Cardiac fibroblast (primary cell): ENCODE results near the gene FUZ.

Source experiments
- DNase-seq, 2 donors: peaks; one replicate each; pipeline versions ENCODE4 v3.0.0 to v3.0.0-alpha.2; 2010; ENCODE audit warnings: low read depth in 2 of 2
- H3K4me3 ChIP-seq, 2 donors: replicated peaks in 1 of 2; 1 replicate in 1 of 2; 2 replicates in 1 of 2; pipeline ENCODE4 v1.5.1; 2011; ENCODE audit warnings: low read depth in 2 of 2, low read length in 2 of 2, mild to moderate bottlenecking in 2 of 2, moderate library complexity in 1 of 2
- TF ChIP-seq, protein P1 (sequence below): IDR thresholded peaks from one replicate; pipeline ENCODE4 v1.5.1; 2011; ENCODE audit warnings: low read depth, mild to moderate bottlenecking, low read length, inconsistent platforms

FUZ gene

DNA sequence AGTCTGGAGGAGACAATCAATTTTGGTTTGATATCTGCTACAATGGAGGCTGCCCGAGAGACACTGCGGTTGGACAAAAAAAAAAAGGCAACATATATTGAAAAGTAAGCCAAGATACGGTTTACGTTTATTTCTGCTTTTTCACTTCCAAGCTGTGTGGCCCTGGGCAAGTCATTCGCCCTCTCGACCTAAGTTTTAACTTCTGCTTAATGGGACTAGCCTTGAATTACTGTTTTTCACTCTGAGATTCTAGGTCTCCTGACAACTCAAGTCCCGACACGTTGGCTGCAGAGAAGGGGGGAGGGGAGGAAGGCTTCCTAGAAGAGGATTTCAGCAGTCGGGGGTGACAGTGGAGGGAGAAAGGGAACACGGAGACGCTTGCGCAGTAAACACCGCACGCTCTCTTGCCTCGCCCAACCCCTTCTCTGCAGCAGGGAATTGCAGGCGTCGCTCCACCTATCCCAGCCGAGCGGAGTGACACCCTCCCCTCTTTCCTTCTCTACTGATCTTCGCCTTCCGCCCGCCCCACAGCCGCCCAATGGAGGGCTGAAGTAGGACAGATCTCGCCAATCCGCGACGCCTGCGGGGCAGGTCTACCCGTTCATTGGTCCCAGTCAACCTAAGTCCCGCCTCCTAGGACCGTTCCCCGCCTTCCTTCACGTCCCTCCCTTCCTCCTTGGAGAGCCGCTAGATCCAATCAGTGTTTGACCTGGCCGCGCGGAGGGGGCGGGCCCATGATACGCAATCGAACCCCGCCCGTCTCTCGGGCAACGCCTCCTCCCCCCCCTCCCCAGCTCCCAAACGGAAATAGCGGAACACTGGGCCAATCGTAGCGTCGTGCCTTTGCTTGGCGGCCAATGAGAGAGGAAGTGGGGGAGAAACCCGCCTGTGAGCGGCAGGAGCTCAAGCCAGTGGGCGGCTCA is 46.8 kb downstream of the FUZ start:
- DNase-seq, result peak; percentile 100
- peak overlapping the region; percentile 13 to 47 for H3K4me3 ChIP-seq
- TF ChIP-seq, protein P1, sequence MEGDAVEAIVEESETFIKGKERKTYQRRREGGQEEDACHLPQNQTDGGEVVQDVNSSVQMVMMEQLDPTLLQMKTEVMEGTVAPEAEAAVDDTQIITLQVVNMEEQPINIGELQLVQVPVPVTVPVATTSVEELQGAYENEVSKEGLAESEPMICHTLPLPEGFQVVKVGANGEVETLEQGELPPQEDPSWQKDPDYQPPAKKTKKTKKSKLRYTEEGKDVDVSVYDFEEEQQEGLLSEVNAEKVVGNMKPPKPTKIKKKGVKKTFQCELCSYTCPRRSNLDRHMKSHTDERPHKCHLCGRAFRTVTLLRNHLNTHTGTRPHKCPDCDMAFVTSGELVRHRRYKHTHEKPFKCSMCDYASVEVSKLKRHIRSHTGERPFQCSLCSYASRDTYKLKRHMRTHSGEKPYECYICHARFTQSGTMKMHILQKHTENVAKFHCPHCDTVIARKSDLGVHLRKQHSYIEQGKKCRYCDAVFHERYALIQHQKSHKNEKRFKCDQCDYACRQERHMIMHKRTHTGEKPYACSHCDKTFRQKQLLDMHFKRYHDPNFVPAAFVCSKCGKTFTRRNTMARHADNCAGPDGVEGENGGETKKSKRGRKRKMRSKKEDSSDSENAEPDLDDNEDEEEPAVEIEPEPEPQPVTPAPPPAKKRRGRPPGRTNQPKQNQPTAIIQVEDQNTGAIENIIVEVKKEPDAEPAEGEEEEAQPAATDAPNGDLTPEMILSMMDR, result no peak

DNA sequence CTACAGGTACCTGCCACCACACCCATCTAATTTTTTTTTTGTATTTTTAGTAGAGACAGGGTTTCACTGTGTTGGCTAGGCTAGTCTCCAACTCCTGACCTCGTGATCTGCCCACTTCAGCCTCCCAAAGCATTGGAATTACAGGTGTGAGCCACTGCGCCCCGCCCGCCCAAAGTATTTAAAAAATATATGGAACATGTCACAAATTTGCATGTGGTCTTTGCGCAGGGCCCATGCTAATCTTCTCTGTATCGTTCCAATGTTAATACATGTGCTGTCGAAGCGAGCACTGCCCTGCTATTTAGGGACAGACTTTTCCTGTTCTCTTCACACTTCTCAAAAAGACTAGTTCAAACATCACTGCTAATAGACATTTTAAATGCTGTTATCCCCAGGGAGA is 48.8 kb downstream of the FUZ start:
- no peak overlapping the region for H3K4me3 ChIP-seq
- TF ChIP-seq, protein P1, result no peak
- DNase-seq, result no peak

DNA sequence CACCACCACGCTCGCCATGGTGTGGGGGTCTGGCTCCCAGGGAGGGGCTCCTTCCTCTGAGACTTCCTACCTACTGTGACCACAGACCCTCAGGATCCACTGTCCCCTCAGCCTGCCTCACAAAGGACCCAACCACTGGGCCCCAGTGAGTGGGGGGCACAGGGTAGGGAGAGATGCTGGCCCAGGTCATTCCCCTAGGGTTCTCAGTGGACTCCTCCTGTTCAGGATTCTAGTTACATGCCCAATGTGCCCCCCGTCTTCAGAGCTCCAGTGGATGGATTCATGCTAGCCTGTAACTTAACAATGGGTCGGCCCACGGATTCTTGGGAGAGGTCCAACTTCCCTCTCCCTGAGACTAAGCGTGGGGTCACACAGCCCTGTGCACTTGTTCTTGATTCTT is 49.9 kb downstream of the FUZ start, which contains the start of gene TSKS:
Gene TSKS (minus strand): TSS at position 77 of the 400 bp plus-strand sequence. CDS start 59 bp downstream, at position 18.
- TF ChIP-seq, protein P1, result no peak
- no peak within 1 kb of the TSS for H3K4me3 ChIP-seq

DNA sequence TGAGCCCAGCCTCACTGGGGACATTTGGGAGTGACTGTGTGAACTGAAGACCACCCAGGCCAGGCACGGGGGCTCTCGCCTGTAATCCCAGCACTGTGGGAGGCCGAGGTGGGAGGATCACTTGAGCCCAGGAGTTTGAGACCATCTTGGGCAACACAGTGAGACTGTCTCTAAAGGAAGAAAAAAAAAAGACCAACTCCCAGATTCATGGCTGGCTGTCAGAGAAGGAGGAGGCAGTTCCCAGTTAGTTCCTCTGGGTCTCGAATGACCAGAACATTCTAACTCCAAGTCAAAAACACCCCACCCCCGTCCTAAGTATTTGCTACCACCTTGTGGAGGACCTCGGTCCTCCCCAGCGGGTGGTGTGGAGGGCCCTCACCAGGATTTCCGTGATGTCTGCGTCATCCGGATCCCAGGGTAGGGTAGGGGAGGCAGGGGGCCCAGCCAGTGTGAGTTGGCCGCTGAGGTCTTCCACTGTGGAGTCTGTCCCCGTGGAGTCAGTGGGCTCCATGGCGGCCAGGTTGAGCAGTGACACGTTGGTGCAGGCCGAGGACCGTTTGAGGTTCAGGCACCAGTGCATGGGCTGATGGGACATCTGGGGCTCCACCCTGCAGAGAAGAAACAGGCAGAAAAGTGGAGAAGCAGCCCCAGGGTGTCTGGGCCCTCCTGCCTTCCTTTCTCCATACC is 51.3 kb downstream of the FUZ start:
- TF ChIP-seq, protein P1, result peak; percentile 39
- DNase-seq, result peak; percentile 71 to 86
- no peak overlapping the region for H3K4me3 ChIP-seq

More for the DNA sequence above, 49.9 kb downstream of the FUZ start, which contains the start of gene TSKS:
- no peak for DNase-seq

DNA sequence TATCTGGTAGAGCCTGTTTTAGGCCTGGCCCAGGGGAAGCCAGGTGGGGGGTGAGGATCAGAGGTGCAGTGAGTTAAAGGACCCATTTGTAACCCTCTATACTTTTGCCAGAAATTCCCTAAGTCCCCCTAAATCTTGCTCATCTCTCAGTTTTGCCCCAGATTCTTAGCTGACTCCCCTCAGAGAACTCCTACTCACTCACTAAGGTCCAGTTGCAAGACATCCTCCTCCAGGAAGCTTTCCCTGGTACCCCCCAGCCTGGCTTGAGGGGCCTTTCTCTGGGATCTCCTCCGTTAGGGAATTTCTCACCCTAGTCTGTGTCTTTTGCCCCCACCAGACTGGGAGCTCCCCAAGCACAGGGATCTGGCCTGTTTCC is 51.9 kb downstream of the FUZ start:
- no peak for DNase-seq
- TF ChIP-seq, protein P1, result no peak
- H3K4me3 ChIP-seq, result no peak overlapping the region

DNA sequence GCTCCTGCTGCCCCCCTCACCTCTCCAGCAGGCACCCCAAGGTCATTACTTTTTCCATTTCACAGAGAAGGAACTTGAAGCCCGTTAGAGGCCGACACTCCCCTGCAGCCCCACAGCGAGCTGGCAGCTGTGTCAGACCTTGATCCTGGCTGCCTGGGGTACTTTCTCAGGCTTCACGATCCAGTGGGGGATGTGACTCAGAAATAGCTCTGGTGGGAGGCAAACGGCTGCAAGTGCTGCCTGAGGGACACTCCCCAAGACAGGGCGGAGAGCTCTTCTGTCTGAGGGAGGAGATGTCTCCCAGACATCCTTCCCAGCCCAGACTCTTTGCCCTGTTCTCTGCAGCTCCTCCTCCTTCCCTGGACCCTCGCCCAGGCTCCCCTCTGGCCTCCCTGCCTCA is 54.8 kb downstream of the FUZ start:
- peak; percentile 68 to 76 for DNase-seq
- H3K4me3 ChIP-seq, result no peak overlapping the region
- TF ChIP-seq, protein P1, result no peak
